HFF-Myc (cell line): ENCODE measurements around the gene HOXD13.

ENCODE experiments used
- DNase-seq: peaks from one replicate; pipeline ENCODE4 v3.0.0-alpha.2; 2011; ENCODE audit warnings: low read depth; ENCODE audit errors: extremely low read depth
- H3K4me3 ChIP-seq: replicated peaks from 2 replicates; pipeline ENCODE4 v1.5.1; 2011; ENCODE audit warnings: low read depth, mild to moderate bottlenecking, control low read depth, low read length
- CTCF ChIP-seq: IDR thresholded peaks from 2 replicates; pipeline ENCODE4 v1.5.1; 2012; ENCODE audit warnings: mild to moderate bottlenecking, low read depth, low read length, control low read depth; ENCODE audit errors: missing control alignments

HOXD13 gene

GRCh38 chr2:176130147-176130956 lies 37.8 kb downstream of the HOXD13 start:
- TF ChIP-seq CTCF = no peak
- H3K4me3 ChIP-seq = no peak overlapping the region
- DNase-seq = no peak

- no peak overlapping the region for H3K4me3 ChIP-seq
- TF ChIP-seq CTCF = no peak
- DNase-seq = no peak
Measured at GRCh38 chr2:176130957-176131847, 38.7 kb downstream of the HOXD13 start.

- DNase-seq = no peak
- no peak overlapping the region for H3K4me3 ChIP-seq
- TF ChIP-seq CTCF = no peak
Measured at GRCh38 chr2:176131848-176132158, 39.3 kb downstream of the HOXD13 start.

GRCh38 chr2:176132205-176133171 lies 40.0 kb downstream of the HOXD13 start:
- DNase-seq = no peak
- no peak overlapping the region for H3K4me3 ChIP-seq
- TF ChIP-seq CTCF = no peak

GRCh38 chr2:176133389-176133788 lies 40.9 kb downstream of the HOXD13 start:
- DNase-seq = no peak
- no peak for TF ChIP-seq CTCF
- no peak overlapping the region for H3K4me3 ChIP-seq

- DNase-seq = no peak
- TF ChIP-seq CTCF = no peak
Measured at GRCh38 chr2:176134035-176134434, 41.5 kb downstream of the HOXD13 start.

More at GRCh38 chr2:176134035-176134434, 41.5 kb downstream of the HOXD13 start:
- no peak overlapping the region for H3K4me3 ChIP-seq
